CD4-positive, alpha-beta T cell treated with Interleukin-12 subunit alpha and Interleukin-12 subunit beta, for 1 hour (primary cell): Measurements from ENCODE around the gene EXPH5.

Experiments used
- DNase-seq: peaks from one replicate; pipeline ENCODE4 v3.0.0-alpha.2; 2020

The EXPH5 gene

GRCh38 chr11:108511851-108512474 lies 81.6 kb downstream of the EXPH5 start:
- no peak for DNase-seq

GRCh38 chr11:108508653-108509593 lies 84.6 kb downstream of the EXPH5 start:
- DNase-seq = no peak

DNA sequence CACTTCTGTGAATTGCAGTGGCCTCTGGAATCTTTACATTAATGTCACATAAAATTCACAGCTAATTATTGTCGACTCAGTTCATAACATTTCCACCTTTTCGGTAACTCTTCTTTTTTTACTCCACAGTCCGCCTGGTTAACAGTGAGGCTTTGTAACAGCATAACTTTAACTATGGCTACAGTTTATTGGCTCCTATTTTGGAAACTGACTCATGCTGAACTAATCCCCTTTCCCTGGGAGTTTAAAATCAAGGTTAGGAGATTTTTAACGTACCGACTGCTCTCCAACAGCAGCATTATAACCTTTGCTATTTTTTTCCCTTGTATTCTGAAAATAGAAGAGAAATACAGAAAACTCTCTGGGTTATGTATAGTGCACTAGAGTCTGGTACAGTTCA lies 92.2 kb downstream of the EXPH5 start:
- no peak for DNase-seq

DNA sequence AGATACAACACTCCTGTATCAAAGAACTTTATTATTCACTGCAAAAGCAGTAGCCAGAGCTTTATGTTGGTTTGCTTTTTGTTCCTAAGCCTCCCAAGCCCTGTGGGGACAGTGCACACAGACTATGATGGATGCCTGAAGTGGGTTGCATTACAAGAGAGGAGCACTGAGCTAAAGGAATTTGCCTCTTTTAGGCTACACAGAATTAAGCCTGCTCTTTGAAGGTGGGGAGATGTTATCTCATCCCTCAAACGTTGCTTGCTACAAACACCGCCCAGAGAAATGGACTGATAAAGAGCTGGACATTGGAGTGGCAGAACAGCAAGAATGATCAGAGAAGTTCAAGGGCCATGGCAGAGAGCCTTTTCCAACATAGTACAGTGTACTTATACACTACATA lies 92.8 kb downstream of the EXPH5 start:
- no peak for DNase-seq

GRCh38 chr11:108500169-108500568 lies 93.4 kb downstream of the EXPH5 start:
- DNase-seq = no peak

DNA sequence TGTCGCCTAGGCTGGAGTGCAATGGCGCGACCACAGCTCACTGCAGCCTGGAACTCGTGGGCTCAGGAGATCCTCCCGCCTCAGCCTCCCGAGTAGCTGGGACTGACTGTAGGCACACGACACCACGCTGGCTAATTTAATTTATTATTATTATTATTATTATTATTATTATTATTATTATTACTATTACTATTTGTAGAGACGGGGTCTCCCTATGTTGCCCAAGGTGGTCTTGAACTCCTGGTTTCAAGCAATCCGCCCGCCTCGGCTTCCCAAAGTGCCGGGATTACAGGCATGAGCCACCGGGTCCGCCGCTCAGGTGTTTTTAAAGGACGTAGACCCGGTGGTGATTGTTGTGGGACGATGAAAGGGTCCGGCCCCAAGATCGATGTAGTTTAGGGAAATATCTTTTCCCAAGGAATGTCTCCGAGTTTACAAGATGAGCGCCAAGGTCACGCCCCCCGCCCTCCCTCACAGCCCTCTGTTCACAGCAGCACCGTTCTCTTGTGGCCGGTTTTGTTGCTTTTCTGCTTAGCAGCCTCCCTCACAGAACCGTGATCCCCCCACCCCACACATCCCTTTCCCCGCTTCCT lies 94.7 kb downstream of the EXPH5 start:
- no peak for DNase-seq

DNA sequence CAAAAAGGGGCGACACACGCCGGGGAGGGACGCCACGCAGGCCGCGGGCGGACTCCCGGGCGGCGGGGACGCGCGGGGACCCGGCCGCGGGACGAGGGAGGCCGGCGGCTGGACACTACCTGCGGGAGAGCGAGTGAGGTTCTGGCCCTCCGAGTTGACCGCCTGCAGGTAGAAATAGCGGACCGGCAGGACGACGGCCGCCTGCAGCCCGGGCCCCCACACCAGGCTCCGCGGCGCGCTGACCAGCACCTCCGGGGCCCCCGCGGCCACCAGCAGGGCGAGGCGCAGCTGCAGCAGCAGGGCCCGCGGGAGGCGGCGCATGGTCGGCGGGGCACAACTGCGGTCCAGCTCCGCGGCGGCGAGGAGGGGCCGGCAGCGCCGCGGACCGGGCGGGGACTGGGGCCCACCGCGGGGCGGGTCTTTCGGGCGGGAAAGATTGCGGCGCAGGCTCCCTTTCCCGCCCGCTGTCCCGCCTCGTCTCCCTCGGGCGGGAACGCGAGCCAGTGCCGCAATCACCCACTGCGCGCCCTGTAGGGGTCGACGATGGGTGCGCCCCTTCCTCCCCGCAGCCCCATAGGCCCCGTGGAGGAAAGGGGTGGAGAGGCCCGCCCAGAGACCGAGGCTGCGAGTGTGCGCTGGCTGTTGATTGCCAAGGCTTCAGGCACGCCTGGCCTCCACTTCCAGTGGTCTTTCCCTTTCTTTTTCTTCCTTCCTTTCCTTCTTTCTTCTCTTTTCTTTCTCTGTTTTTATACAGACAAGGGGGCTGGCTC lies 95.3 kb downstream of the EXPH5 start, which contains the start of gene POGLUT3:
Gene POGLUT3, minus strand, starts transcription at position 339 of the 770 bp plus-strand sequence. Its CDS starts 18 bp downstream, at position 321.
- peak; percentile 45 for DNase-seq

DNA sequence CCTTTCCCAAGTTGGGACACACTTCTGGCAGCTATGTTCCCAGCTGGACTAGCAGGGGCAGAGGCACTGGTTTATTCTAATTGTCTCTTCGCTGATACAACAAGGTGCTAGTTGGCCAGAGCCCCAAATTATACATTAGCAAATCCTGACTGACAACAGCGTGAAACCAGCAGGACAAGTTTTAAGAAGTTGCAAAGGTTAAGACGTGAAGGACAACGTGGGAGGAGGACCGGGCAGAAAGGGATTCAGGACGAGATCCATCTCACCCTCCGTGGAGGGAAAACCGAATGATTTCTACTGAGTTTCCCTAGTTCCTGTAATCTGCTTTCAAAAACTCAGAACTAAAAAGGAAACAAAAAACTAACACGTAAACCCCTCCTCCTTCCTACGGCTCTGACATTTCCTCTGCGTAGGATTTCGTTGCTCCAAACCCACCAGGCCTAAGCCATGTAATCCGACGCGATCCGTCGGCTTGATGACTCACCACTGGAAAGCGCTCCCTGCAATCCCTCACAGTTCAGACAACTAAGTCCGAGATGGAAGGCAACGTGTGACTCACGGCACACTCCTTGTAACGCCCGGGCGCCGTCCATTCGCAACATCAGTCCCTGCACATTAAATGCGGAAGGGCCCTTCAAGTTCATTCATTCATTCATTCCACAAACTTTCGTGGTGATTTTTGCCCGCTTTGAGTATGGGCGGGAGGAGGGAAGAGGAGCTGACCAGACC lies 96.1 kb downstream of the EXPH5 start:
- peak; percentile 76 for DNase-seq

DNA sequence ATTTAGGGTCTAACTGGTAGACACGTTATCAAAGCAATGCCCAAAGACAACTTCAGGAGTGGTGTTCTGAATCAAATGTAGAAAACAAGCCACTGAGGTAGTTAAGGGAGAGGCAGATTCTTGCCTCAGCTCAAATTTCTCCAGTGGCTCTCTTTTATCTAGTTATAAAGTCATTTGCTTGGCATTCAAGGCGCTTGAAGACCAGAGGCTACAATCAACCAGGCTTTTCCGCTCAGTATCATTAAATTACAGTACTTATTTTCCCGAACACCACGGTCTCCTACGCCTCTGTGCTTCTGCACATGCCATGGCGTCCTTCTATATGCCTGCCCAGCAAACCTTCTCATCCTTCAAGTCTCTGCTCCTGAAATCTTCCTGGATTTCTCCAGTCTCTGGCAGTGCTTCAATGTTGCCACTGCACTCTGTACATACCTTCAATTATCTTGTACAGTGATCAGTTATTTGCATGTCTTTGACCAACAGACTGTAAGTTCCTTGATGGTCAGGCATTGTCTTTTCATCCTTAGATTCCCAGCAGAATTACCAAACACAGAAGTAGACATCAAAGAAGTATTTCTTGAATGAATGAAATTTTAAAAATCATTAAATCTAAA lies 96.8 kb downstream of the EXPH5 start:
- DNase-seq = no peak

- no peak for DNase-seq
These were observed 98.2 kb downstream of the EXPH5 start for GRCh38 chr11:108495326-108495725.

DNA sequence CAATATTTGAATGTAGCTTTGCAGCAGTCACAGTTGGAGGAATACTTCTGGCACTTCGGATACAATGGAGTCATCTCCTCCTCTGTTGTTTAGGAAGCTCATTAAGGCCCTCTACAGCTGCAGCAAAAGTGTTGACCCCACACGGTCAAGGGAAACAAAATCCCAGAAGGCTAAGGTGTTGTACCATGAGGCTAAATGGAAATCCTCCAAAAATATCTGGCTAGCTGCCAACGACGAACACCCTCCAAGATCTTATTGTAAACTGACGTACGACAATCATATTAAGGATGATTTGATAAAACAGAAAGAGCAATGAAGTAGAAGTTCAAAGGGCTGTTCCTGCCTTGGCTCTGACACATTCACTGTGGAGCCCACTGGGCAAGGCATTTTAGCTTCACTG lies 99.4 kb downstream of the EXPH5 start:
- DNase-seq = no peak

DNA sequence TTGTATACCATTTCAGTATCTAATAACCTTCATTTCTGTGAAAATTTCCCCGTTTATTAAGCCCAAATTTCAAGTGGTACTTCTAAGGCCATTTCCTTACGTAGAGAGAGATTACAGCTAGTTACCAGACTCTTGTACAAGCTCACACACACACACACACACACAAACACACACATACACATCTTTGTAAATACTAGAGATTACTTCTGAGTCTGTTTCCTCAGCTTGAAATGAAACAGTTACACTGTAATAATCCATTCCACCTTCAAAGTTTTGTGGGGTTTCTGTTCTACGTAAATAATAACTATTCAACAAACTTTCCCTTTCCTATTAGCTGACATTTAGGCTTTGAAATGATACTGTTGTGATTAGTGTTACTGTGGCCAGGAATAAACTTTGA lies 101.6 kb downstream of the EXPH5 start:
- no peak for DNase-seq

DNA sequence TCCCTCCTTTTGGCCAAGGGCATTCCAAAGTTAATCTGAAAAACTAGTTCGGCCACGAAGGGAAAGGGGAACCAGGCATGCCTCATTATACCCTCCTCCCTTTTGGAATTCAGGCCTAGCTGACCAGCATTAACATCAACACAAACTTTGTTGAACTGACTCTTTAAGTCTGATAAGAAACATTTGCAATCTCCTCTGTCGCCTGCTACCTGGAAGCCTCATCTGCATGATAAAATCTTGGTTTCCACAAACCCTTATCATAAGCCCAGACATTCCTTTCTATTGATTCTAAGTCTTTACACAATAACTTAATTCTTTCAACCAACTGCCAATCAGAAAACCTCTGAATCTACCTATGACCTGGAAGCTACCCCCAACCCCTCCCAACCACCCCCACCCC lies 106.7 kb downstream of the EXPH5 start:
- DNase-seq = no peak

GRCh38 chr11:108486331-108486730 lies 107.2 kb downstream of the EXPH5 start:
- DNase-seq = no peak

GRCh38 chr11:108483163-108483562 lies 110.4 kb downstream of the EXPH5 start:
- DNase-seq = no peak

GRCh38 chr11:108474664-108475463 lies 118.7 kb downstream of the EXPH5 start:
- no peak for DNase-seq

DNA sequence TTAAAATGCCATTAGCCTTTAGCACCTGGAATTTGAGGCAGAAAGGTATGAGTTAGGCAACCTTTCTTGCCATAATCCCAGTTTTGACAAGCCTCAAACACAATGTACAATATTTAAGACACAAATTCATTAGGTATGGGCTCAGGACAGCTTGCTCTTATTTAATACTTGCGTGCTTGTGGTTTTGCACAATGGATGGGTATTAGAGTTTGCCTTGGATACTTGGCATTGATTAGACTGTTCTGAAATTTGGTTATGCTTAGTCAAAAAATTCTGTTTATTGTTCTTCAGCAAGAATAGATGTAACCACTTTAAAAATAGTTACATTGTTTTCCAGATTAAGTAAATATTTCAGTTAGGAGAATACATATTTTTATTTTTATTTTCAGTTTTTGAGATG lies 120.9 kb downstream of the EXPH5 start:
- DNase-seq = no peak

- no peak for DNase-seq
These were observed 125.1 kb downstream of the EXPH5 start for GRCh38 chr11:108468478-108468864.

DNA sequence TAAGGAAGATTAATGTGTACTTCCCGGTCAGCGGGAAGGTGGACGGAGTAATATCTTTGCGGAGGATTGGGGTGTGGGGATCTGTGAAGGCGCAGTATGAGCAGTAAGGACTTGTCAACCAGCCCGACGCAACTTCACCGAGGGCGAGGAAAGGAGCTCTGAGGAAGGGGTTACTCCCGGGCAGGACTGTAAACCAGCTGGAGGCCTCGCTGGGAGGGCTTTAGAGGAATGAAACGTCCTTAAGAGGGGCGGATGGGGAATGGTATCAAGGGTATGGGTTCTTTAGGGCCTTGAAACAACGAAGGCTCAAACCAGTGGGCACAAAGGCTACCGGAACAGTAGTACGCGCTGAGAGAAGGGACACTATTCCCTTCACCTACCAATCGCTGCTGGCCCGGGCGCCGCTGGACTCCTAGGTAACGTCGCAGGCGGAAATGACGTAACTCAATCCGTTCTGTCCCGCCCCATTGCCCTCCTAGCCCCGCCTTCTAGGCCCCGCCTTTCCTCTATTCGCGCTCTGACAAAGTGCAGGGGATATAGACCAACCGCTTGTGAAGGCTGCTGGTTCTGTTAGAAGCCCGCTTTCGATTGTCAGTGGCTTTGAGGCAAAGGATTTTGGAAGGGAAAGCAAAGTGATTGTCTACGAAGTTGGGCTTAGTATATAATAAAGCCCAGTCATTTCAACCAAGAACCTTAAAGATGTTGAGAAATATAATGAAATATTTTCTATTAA lies 126.3 kb downstream of the EXPH5 start, which contains the start of gene C11orf65:
Gene C11orf65, minus strand, starts transcription at position 439 of the 733 bp plus-strand sequence. CDS start 5,970 bp downstream, outside the sequence.
- DNase-seq = peak; percentile 97

- no peak for DNase-seq
These were observed 127.2 kb downstream of the EXPH5 start for GRCh38 chr11:108466405-108466804.
